GM19351 (cell line): ENCODE data around the gene IGF2R.
"Not testable (repeated sequence)": the region's sequence is repeated elsewhere in the genome, so short reads cannot be mapped to it uniquely, and the experiment has no call there.

Experiments
- ATAC-seq: cut with Tn5 transposase; IDR thresholded peaks from one replicate; pipeline ENCODE4 v1.9.1; 2021; ENCODE audit warnings: mild to moderate bottlenecking, moderate library complexity; ENCODE audit not compliant: unreplicated experiment

IGF2R gene

DNA sequence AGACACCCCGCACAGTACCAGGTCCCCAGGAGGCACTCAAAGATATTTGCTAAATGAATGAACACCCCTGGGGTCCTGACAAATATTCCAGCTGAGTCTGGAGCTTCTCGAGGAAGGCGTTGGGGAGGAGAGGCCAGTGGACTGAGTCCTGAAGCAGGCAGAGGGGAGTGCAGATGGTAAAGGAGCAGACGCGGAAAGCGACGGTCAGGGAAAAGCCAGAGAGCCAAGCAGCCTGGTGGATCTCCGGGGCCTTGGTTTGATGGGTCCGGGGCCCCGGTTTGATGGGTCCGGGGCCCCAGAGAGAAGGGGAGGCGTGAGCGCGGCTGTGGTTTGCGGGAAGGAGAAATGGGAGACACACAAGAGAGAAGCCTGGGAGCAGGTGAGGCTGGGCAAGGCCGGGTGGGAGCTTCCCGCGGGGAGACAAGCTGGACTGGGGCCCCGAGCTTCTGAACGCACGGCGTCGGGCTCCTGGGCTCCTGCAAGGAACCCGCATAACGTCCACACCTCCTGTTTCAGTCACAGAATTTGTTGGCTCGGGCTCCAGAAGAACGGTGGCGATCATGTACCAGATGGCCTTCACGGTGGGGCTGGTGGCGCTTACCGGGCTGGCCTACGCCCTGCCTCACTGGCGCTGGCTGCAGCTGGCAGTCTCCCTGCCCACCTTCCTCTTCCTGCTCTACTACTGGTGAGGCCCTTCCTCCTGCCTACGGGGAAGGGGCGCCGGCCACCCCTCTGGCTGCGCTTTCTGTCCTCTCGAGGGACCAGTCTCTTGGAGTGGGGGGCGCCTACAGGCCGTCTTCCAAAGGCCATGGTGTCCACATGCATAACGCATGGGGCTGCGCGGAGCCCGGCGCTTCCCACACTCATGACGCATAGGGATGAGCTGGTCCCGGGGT is 164.8 kb downstream of the IGF2R start:
- ATAC-seq, result no peak

DNA sequence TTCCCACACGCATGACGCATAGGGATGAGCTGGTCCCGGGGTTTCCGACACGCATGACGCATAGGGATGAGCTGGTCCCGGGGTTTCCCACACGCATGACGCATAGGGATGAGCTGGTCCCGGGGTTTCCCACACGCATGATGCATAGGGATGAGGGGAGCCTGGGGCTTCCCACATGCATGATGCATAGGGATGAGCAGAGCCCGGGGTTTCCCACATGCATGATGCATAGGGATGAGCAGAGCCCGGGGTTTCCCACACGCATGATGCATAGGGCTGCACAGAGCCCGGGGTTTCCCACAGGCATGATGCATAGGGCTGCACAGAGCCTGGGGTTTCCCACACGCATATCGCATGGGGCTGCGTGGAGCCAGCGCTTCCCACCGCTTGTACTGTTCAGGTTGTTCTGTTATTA is 165.5 kb downstream of the IGF2R start:
- not testable (repeated sequence) for ATAC-seq

DNA sequence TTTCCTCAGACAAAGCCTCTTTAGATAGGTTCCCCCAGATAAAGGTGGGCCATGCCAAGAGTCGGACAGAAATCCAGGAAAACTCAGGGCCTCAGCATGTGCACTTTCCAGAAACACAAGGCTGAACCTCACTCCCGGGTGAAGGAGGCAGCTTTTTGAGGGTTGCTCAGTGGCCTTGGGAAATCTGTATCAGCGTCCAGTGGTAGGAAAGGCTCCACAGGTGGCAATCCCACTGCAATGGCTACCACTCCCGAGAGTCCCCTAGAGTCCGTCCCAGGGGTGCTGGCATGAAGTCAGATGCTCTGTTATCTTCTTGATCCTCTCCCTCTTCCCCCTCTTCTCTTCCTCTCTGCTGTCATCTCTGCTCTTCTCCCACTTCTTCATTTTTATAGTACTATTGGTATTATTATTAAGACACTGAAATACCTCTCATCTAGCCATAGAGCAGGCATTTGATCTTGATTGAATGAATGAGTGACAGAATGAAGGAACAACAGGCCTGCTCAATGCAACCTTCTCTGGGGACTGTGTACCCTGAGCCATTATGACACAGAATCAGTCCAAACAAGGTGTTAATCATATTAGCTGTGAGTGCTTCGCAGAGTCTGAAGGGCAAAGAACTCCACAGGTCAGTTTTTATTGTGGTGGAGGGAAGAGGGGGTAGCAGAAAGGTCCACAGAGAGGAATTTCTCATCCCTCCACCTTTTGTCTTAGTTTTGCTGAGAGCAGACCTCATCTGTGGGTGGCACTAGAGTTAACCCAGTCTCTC is 166.1 kb downstream of the IGF2R start:
- ATAC-seq, result no peak

DNA sequence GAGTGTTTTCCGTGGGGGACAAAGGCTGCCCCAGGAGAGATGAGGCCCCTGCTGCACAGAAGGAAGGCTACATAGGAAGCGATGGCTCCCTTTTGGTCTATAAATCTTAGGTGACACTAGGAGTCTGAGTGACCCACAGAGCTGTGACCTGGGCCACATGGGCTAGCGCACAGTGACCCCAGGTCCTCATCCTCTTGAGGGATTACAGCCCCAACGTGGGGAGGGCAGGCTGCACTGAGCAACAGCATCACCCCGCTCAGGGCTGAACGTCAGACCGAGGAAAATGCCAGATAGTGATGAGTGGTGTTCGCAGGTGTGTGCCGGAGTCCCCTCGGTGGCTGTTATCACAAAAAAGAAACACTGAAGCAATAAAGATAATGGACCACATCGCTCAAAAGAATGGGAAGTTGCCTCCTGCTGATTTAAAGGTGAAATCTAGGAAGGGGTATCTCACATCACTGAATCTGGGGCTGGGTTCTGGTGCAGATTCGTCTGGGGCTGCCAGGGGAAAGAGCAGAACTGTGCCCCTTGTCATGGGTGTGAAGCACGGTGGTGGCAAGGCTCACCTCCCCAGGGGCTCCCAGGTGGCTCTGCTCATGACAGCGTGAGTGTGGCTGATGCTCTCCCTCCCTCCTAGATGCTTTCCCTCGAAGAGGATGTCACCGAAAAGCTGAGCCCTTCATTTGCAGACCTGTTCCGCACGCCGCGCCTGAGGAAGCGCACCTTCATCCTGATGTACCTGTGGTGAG is 167.2 kb downstream of the IGF2R start:
- no peak for ATAC-seq

DNA sequence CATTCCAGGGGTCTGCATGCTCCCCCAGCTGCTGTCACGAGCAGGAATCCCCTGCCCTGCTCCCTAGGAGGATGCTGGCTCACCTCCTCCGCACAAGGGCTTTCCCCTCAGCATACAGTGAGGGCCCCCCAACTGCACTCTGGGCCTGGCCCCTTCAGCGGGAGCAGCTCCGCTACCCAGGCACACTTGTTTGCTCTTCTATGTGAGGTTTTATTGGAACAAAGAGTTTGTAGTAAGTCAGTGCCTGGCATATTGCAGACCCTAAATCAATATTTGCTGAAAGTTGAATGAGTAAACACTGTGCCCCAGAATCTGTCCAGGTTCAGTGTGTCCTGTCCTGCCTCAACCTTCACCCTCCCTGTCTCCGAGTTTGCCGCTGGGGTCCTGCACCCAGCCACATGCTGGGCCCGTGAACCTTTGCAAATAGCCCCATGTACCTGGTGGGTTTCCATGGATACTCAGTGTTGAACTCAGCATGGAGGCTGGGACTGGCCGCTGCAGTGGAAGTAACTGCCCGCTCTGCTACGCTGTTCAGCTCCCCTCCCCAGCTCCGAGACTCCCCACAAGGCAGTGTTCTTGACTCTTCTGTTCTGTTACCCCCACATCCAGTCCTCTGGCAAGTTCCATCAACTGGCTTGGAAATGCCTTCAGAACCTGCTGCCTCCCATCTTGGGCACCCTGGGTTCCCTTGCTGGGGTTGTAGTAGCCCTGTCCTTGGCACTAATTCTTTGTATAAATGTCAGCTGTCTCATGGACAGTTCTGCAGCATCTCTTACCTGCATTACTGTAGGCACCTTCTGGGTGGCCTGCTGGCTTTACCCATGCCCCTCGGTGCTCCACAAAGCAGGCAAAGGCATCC is 168.5 kb downstream of the IGF2R start:
- no peak for ATAC-seq

DNA sequence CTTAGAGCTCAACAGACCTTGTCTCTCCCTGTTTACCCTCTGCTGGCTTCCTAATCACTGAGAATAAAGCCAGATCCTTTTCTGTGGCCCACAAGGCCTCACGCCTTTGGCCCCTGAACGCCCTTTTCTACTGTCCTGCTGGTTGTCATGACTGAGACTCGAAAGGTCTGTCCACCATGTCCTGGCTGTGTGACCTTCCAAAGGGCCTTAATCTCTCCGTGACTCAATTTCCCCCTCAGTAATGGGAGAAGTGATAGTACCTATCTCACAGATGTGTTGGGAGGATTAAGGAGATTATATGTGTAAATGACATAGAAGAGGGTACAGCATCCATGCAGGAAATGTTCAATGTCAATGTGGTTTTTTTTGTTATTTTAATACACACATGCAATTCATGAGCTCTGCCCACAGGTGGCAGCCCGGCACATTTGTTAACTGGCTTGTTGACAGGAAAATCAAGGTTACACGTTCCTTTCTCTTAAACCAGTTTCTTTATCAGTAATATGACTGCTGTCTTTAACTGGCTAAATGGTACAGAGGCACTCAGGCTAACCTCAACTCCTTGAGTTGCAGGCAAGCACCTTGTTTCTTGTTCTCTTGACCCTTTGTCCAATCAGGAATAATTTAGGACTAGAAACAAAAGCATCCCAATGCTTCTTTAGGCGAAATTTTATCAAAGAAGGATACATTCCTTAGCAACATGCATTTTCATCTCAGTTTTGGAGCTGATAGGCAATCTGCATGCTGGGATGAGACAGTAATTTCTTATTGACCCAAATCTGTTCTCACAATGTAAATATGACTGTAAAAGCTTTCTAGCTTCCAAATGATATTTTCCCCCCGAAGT is 169.3 kb downstream of the IGF2R start:
- peak; percentile 82 for ATAC-seq

DNA sequence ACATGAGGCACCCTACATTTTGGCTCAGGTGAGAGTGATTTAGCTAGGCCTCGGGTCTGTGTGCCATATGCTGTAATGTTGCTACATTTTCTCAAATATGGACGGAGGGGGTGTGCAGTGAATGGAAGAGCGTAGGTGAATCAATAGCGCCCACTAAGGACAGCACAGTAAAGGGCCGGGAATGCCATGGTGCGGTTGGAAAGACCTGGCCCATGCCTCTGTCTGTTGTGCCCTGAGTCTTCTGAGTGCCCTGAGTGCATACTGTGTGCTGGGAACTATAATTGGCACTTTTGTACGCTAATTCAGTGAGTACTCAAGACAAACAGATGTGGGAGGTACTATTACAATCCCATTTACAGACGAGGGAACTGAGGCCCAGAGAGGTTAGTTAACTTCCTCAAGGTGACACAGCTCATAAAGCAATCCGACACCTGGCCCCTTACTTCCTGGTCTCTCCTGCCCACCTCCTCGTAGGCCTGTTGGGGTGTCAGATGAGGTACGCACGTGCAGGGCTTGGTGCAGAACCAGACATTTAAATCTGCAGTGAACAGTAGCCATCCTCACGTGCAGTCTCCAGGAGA is 170.0 kb downstream of the IGF2R start:
- ATAC-seq, result no peak

DNA sequence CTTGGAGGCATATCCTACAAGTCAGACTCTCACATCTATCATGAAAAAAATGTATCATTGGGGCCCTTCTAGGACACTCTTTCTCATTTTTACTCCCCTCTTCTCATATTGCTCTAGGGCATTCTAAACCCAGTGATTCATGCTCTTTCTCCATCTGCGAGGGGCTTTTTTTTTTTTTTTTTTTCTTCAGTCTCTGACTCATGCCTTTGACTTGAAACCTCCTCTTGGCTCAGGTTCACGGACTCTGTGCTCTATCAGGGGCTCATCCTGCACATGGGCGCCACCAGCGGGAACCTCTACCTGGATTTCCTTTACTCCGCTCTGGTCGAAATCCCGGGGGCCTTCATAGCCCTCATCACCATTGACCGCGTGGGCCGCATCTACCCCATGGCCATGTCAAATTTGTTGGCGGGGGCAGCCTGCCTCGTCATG is 170.6 kb downstream of the IGF2R start:
- ATAC-seq, result no peak

DNA sequence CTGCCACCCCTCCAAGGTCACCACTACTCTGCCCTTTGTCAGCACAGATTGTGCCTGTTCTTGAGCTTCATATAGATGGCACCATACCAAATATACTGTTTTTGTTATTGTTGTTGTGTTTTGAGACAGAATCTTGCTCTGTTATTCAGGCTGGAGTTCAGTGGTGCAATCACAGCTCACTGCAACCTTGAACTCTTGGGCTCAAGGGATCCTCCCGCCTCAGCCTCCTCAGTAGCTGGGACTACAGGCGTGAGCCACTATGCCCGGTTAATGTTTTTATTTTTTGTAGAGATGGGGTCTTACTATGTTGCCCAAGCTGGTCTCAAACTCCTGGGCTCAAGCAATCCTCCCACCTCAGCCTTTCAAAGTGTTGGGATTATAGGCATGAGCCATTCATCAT is 171.6 kb downstream of the IGF2R start:
- ATAC-seq, result not testable (repeated sequence)

DNA sequence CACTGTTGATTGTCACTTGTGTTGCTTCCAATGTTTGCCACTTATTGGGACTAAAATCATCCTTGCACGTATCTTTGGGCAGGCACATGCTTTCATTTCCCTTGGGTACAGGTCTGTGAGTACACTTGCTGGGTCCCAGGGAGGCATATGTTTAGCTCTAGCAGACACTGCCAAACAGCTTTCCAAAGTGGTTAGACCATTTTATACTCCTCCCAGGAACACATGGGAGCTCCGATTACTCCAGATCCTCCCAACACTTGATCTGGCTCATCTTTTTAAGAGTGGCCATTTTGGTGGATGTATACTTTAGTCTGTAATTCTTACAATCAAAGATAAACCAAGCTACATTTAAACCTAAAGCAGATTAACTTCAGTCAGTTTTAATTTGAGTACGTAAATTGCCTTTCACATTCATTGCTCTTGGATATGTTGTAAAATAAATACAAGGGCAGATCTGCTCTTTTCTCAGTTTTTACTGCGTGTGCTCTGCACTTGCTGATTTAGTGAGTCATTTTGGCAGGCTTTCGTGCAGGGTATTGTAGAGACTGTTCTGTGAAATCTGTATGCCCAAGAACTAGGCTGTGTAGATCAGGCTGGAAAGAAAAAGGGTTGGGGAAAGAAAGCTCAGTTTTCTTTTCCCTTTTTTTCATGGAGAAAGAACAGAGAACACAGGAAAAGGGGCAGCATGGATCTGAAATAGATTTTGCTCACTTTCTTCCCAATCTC is 172.3 kb downstream of the IGF2R start:
- ATAC-seq, result no peak

DNA sequence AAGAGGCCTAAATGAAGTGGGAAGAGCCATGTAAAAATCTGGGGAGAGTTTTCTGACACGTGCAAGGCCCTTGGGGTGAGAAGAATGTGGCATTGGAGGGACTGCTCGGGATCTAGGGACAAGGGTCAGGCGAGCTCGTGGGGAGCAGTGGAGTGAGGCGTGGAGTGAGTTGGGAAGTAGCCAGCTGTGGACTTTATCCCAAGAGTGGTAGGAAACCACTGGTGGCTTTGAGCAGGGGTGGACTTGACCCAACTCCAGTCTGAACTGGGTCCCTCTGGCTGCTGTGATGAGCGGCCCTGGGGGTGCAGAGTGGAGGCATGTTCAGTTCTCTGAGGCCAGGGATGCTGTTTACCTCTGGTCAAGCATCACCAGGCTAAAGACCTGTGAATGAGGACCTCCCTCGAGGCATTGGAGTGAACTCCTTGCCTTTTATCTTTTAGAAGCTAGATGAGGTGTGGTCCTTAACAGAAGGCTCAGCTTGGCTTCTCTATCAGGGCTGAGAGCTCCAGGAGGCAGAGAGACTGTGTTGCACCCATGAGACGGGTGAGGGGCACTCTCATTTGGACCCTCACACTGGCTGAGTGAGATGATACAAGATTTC is 173.3 kb downstream of the IGF2R start:
- no peak for ATAC-seq

DNA sequence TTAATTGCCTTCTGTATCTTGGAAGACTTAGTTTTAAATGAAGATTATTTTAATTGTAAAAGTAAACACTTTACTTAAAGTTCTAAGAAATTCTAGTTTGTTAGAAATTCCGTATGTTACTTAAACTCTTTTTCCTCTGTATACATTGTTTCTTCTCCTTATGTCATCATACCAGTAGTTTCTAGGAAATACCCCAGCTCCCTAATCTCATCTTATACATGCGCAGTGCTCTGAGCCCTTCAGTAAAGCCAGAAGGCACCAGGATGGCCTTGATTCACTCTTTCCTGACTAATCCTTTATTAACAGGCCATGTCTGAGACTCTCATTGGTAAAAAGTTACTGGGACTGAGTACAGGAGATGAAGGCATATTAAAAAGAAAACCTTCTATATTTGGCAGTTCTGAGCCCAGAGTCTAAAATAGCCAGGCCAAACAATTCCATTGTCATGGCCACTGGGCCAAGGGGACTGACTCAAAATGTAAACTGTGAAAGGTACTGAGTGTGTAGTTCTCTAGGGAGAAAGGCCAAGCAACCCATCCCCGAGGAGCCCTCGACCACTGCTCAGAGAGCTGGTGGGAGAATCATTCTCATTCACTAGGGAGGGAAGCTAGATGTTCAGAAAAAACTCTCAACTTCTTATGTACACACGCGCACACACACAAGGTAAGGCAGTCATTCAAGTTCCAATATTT is 177.7 kb downstream of the IGF2R start:
- no peak for ATAC-seq

DNA sequence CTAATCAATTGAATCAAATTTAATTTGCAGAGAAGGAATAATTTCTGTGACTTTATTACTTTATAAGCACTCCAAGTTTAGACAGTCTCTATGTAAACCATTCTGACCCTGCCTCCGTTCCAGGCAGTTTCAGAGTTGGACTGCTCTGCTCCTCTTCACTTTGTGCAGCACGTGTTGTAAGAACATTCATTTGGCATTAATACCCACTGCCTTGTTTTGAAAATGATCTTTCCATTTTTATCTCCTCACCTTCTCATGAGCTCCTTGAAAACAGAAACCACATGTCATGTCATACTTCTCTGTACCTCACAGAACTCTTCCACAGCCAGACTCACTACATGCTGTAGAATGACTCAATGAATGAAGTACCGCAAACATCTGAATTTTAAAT is 178.3 kb downstream of the IGF2R start:
- no peak for ATAC-seq

DNA sequence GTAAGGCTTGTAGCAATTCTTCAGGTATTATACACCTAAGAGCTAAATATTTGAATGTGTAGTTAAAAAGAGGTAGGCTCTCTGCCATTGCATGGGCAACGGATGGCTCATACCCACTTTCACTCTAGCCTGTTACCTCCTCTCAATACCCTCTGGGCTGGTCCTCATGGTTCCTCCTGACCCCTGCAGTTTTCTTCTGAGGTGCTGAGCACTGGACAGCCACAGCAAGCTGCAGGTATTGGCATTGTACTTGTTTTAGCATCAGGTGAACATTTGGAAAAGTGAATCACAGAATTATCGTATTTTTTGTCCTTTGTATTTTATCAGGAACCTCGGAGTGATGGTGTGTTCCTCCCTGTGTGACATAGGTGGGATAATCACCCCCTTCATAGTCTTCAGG is 185.6 kb downstream of the IGF2R start:
- no peak for ATAC-seq

DNA sequence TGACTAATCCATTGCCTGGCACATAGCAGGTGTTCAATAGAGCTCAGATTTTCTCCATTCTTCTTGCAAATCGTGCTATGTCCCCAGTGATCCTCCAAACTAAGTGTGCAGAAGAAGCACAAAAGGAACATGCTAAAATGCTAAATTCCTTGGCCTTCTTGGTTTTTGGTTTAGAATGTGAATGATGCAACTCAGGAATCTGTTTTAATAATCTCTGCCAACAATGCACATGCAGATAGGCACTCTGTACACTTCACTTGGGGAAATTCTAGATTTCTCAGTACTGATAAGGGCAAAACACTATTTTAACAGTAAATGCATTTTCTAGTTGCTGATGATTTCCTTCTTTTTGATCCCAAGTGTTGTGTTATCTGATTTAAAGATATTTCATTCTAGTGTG is 188.0 kb downstream of the IGF2R start:
- ATAC-seq, result no peak

DNA sequence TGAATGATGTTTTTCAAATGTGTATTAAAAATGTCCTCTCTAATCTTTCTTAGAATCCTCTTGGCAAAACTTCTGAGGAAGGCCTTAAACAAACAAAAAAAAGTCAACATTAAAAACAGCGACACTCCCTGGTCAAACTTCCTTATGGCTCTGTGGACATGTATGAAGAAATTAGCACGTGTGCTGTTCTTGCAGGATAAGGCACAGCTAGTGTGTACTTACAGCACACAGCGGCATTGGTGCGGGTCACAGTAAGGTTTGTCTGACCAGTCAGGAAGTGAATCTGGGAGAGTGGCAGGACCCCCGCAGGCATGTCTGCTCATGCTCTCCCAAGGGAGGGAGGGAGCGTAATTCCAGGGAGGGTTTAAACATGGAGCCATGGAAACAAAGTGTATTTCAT is 191.6 kb downstream of the IGF2R start:
- ATAC-seq, result no peak
